OCI-LY3 (cell line): Measurements from ENCODE around the gene USP32.
"Not testable (repeated sequence)": the region's sequence is repeated elsewhere in the genome, so short reads cannot be mapped to it uniquely, and the experiment has no call there.

Source experiments
- EZH2phosphoT487 ChIP-seq: fragments of 200-600 bp; shearing (Covaris generic); IDR thresholded peaks from 2 replicates; pipeline ENCODE4 v1.6.1; 2018; ENCODE audit warnings: antibody characterized with exemption, mixed run types, low read depth
- TF ChIP-seq, protein P1 (sequence below): fragments of 200-600, 300-600 bp; sonication (generic); IDR thresholded peaks from 2 replicates; pipeline ENCODE4 v1.5.1; 2014; ENCODE audit warnings: antibody characterized with exemption, low read length, low read depth

DNA sequence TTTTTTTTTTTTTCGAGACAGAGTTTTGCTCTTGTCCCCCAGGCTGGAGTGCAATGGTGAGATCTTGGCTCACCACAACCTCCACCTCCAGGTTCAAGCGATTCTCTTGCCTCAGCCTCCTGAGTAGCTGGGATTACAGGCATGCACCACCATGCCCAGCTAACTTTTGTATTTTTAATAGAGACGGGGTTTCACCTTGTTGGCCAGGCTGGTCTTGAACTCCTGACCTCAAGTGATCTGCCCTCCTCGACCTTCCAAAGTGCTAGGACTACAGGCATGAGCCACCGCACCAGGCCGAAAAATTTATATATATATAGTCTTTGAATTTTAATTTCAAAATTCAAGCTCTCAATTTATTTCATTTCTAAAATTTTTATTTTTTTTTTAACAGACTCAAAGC lies 36.6 kb upstream of the USP32 start:
- TF ChIP-seq, protein P1, sequence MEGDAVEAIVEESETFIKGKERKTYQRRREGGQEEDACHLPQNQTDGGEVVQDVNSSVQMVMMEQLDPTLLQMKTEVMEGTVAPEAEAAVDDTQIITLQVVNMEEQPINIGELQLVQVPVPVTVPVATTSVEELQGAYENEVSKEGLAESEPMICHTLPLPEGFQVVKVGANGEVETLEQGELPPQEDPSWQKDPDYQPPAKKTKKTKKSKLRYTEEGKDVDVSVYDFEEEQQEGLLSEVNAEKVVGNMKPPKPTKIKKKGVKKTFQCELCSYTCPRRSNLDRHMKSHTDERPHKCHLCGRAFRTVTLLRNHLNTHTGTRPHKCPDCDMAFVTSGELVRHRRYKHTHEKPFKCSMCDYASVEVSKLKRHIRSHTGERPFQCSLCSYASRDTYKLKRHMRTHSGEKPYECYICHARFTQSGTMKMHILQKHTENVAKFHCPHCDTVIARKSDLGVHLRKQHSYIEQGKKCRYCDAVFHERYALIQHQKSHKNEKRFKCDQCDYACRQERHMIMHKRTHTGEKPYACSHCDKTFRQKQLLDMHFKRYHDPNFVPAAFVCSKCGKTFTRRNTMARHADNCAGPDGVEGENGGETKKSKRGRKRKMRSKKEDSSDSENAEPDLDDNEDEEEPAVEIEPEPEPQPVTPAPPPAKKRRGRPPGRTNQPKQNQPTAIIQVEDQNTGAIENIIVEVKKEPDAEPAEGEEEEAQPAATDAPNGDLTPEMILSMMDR = not testable (repeated sequence)
- TF ChIP-seq EZH2phosphoT487 = not testable (repeated sequence)
